ENCODE results near the gene NCKAP5.

GRCh38 chr2:133287709-133288108, 280.6 kb downstream of the NCKAP5 start:
- TF ChIP-seq POLR2A (IDR thresholded peaks at IDR 0.05): no peak
- TF ChIP-seq, protein P1, sequence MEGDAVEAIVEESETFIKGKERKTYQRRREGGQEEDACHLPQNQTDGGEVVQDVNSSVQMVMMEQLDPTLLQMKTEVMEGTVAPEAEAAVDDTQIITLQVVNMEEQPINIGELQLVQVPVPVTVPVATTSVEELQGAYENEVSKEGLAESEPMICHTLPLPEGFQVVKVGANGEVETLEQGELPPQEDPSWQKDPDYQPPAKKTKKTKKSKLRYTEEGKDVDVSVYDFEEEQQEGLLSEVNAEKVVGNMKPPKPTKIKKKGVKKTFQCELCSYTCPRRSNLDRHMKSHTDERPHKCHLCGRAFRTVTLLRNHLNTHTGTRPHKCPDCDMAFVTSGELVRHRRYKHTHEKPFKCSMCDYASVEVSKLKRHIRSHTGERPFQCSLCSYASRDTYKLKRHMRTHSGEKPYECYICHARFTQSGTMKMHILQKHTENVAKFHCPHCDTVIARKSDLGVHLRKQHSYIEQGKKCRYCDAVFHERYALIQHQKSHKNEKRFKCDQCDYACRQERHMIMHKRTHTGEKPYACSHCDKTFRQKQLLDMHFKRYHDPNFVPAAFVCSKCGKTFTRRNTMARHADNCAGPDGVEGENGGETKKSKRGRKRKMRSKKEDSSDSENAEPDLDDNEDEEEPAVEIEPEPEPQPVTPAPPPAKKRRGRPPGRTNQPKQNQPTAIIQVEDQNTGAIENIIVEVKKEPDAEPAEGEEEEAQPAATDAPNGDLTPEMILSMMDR (IDR thresholded peaks at IDR 0.05): no peak
- no peak for TF ChIP-seq EP300 (IDR thresholded peaks at IDR 0.05)

Data from ovary (tissue), 3 donors.